Measurements from ENCODE around the gene PROK1.

Gene PROK1

GRCh38 chr1:110488867-110489266 is 37.9 kb downstream of the PROK1 start:
- DNase-seq (ENCODE audit: low read depth, low spot score), result no peak

- DNase-seq (ENCODE audit: low read depth, low spot score), result no peak
Measured at GRCh38 chr1:110489406-110489805, 38.5 kb downstream of the PROK1 start.

- DNase-seq (ENCODE audit: low read depth, low spot score), result no peak
Measured at GRCh38 chr1:110489973-110490542, 39.1 kb downstream of the PROK1 start.

DNA sequence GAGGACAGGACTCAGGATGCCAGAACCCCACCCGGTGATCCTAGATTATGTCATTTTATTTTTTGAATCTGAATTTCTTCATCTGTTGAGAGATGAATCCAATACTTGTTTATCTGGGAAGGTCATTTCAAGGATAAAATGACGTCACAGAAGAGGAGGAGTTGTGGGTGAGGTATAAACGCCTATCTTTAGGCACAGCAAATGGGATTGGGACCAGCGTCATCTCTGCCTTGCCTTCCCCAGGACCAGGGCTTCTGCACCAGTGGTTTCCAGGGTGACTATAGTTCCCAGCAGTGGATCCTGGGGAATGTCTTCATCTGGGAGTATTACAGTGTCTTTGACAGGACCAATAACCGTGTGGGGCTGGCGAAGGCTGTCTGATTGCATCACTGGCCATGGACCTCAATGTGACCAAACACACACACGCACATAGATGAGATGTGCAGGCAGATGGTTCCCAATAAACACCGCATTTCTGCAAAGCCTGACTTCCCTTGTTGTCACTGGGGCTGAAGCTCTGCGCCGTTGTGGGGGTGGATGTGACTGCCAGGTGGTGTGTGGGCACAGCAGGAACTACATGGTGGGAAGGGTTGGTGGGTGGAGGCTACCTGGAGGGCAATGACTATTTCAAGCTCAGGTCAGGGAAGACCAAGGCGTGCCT is 40.0 kb downstream of the PROK1 start:
- no peak for DNase-seq (ENCODE audit: low read depth, low spot score)

- no peak for DNase-seq (ENCODE audit: low read depth, low spot score)
Measured at GRCh38 chr1:110492573-110492972, 41.6 kb downstream of the PROK1 start.

- DNase-seq (ENCODE audit: low read depth, low spot score), result no peak
Measured at GRCh38 chr1:110493059-110493699, 42.2 kb downstream of the PROK1 start.

DNA sequence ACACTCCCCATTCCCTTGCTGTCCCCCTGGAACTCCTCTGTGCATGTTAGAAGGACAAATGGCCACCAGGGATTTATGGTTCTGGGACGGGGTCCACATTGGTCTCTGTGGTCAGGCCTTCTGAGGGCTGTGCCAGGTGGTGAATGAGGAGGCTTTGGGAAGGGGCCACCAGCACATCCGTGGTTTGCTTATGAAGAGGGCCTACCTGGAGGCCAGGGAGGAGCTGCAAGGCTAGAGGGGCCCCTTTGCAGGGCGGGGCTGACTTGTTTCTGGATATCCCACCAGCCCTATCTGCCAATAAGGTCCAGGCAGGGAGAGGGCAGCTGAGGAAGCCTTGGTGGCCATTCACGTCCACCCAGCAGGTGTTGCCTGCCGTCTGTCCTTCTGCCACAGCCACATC is 43.1 kb downstream of the PROK1 start:
- no peak for DNase-seq (ENCODE audit: low read depth, low spot score)

DNA sequence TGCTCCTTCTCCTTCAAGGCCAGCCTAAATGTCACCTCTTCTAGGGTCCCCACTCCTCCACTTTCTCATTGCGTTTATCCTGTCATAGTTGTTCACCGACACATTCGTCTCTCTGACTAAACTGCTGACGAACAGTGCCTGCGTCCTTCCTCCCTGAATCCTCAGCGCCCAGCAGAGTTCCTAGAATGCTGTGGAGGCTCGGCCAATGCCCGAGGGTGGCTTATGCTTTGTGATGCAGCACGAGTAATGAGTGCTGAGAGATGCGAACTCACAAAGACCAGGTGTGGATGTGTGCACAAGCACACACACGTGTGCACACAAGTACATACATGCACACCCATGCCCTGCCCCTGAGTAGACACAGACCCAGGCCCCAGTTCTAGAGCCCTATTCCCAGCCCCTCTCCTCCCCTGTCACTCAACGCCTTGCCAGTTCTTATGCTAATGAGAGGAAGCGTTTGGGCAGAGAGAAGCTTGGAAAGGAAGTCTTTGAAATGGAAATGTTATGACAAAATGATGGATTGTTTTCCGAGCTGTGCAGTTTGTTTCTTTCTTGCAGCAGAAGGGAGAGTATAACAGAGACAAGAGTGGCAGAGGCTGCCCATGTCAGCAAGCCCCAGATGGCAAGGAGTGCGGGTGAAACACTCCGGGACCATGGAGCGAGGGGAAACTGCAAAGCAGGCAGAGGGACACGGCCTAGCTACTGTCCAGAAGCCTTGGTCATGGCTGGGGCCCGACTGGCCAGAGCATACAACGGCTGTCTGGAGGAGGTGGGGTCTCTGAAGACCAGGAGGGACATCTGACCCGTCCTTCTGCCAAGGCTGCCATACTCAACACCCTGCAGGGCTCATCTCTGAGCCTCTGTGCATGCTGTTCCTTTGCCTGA is 43.8 kb downstream of the PROK1 start:
- no peak for DNase-seq (ENCODE audit: low read depth, low spot score)

- DNase-seq (ENCODE audit: low read depth, low spot score), result no peak
Measured at GRCh38 chr1:110495926-110496600, 45.1 kb downstream of the PROK1 start.

DNA sequence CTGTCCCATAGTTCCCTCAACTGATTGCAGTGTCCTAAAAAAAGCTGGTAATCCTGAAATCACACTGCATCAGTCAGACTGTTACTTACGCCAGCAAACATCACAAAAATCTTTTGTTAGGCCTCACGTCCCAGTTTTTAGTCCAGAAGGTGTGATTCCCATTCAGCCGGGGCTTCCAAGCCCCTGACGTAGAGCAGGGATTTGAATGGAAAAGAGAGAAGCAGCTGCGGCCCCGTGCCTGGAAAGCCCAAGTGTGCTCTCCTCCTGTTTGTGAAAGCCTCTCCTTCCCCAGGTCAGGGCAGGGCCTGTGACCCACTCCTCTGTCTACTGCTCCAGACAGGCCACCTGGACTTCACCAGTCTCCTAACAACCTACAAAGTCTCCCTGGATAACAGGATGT is 47.3 kb downstream of the PROK1 start:
- no peak for DNase-seq (ENCODE audit: low read depth, low spot score)

DNA sequence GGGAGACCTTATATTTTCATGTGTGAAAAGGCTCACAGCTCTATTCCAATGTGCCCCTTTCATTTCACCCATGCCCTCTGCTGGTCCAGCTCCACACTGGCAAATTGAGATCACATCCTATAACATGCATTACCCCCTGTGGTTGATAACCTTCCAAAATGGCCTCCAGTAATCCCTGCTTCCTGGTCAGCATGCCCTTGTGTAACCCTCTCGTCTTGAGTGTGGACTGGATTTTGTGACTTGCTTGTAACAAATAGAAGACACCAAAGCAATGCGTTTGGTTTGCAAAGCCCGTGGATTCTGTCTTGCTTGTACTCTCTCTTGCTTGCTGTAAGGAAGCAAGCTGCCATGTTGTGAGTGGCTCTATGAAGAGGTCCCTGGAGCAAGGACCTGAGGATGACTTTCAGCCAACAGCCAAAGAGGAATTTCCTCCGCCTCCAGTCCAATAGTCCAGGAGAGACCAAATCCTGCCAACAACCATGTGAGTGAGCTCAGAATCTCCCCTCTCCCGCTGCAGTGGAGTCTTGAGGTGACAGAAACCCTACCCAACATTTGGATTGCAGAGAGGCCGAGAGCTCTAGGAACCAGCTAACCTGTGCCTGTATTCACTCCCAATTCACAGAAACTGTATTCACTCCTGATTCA is 50.7 kb downstream of the PROK1 start:
- no peak for DNase-seq (ENCODE audit: low read depth, low spot score)

- no peak for DNase-seq (ENCODE audit: low read depth, low spot score)
Measured at GRCh38 chr1:110502402-110503151, 51.6 kb downstream of the PROK1 start.

DNA sequence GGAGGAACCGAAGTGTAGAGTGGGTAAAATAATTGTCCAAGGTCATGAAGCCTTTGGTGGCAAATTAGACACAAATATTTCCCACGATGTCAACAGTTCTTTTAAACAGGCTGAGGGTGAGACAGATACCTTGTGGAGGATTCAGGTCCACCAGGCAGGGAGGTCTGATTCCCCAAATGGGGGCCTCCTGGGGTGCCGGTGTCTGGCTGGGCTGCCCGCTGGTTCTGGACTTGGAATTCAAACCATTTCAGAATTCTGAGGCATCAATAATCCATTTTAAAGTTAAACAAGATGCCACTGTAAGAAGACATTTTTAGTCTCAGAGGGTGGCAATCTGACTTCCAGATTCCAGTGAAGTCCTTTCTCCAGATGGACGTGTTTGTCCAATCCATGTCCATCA is 52.5 kb downstream of the PROK1 start:
- DNase-seq (ENCODE audit: low read depth, low spot score), result no peak

- DNase-seq (ENCODE audit: low read depth, low spot score), result no peak
Measured at GRCh38 chr1:110504226-110504625, 53.3 kb downstream of the PROK1 start.

DNA sequence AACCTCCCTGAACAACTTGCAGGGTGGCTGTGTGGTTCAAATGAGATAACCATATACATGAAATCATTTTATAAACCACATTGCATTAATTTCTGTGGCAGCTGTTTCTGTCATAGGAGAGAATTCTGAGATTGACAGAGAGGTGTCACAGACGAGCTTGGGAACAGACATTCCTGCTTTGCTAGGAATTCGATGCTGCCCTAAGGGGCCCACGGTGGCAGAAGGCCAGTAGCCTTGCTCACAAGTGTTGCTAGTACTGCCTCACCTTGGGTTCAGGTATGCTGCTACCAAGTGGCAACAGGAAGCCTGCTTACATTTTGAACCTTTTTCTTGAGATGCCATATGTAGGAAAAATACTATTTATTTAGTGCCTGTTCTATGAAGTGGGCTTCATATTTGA is 54.6 kb downstream of the PROK1 start:
- DNase-seq (ENCODE audit: low read depth, low spot score), result no peak

GRCh38 chr1:110506541-110506940 is 55.6 kb downstream of the PROK1 start:
- no peak for DNase-seq (ENCODE audit: low read depth, low spot score)
